Right lobe of liver (tissue), 4 donors: ENCODE data around the gene CRTAC1.

Experiments
- CTCF ChIP-seq, 4 donors: fragments of 200-600 bp in 3 of 4; fragments of 450-650 bp in 1 of 4; IDR thresholded peaks; one replicate each; pipeline versions ENCODE4 v1.5.1 to v1.8.0; 2016 to 2022; ENCODE audit warnings: antibody characterized with exemption in 4 of 4, mild to moderate bottlenecking in 2 of 4
- POLR2A ChIP-seq: fragments of 450-650 bp; IDR thresholded peaks from one replicate; pipeline ENCODE4 v1.6.1; 2017; ENCODE audit warnings: antibody characterized with exemption, mild to moderate bottlenecking
- donor health status: DM: no; HTN: no; CAD: no.
- donor health status: DM: no; HTN: no; CAD: no.
- donor health status: DM: no; HTN: yes; CAD: no.

GRCh38 chr10:97866524-97867219, 163.7 kb downstream of the CRTAC1 start:
- TF ChIP-seq CTCF (IDR thresholded peaks at IDR 0.05) (no peak), POLR2A (no peak)
